ENCODE data around the gene ANO9.

ANO9 gene

GRCh38 chr11:464316-464715 lies 22.5 kb upstream of the ANO9 start:
- no peak overlapping the region for H3K4me3 ChIP-seq (ENCODE audit: low read length)
- TF ChIP-seq CTCF (IDR thresholded peaks at IDR 0.05; ENCODE audit: insufficient read depth, low read depth, low read length, missing control alignments), result no peak
- DNase-seq (ENCODE audit: low read depth), result no peak

GRCh38 chr11:462107-462890 lies 20.5 kb upstream of the ANO9 start:
- TF ChIP-seq CTCF (IDR thresholded peaks at IDR 0.05; ENCODE audit: insufficient read depth, low read depth, low read length, missing control alignments), result no peak
- no peak for DNase-seq (ENCODE audit: low read depth)
- H3K4me3 ChIP-seq (ENCODE audit: low read length), result no peak overlapping the region

- H3K4me3 ChIP-seq (ENCODE audit: low read length), result no peak overlapping the region
- DNase-seq (ENCODE audit: low read depth), result no peak
- TF ChIP-seq CTCF (IDR thresholded peaks at IDR 0.05; ENCODE audit: insufficient read depth, low read depth, low read length, missing control alignments), result no peak
Measured at GRCh38 chr11:461626-462025, 19.8 kb upstream of the ANO9 start.

- TF ChIP-seq CTCF (IDR thresholded peaks at IDR 0.05; ENCODE audit: insufficient read depth, low read depth, low read length, missing control alignments), result no peak
- H3K4me3 ChIP-seq (ENCODE audit: low read length), result no peak overlapping the region
Measured at GRCh38 chr11:460331-461199, 18.8 kb upstream of the ANO9 start.

GRCh38 chr11:459511-460220 lies 17.9 kb upstream of the ANO9 start:
- no peak overlapping the region for H3K4me3 ChIP-seq (ENCODE audit: low read length)
- DNase-seq (ENCODE audit: low read depth), result no peak
- TF ChIP-seq CTCF (IDR thresholded peaks at IDR 0.05; ENCODE audit: insufficient read depth, low read depth, low read length, missing control alignments), result no peak

More at GRCh38 chr11:460331-461199, 18.8 kb upstream of the ANO9 start:
- DNase-seq (ENCODE audit: low read depth), result peak; percentile 65

- DNase-seq (ENCODE audit: low read depth), result no peak
- TF ChIP-seq CTCF (IDR thresholded peaks at IDR 0.05; ENCODE audit: insufficient read depth, low read depth, low read length, missing control alignments), result no peak
- no peak overlapping the region for H3K4me3 ChIP-seq (ENCODE audit: low read length)
Measured at GRCh38 chr11:457111-457760, 15.4 kb upstream of the ANO9 start.
